Panc1 (cell line): ENCODE measurements around the gene BTRC. TPM values are rescaled to one million over a fixed set of nuclear protein-coding genes. Genes with fewer than 3 reads are reported as not detected.

Source experiments
- ATAC-seq: fragments of 200-7000 bp; cut with Tn5 transposase; 2 replicates; pipeline ENCODE4 v1.9.1; 2020; ENCODE audit warnings: mild to moderate bottlenecking, moderate library complexity
- BruUV-seq: library from RNA; stranded (reverse); fragments of 400-500 nt; replicated peaks from 2 replicates; lab custom pipeline; 2021; lab: Mats Ljungman, UMichigan
- CTCF ChIA-PET: fragments of 300-600 bp; sonication (Branson Sonifier 250); formaldehyde crosslinking; loops from one replicate; lab custom pipeline; 2022; ENCODE audit warnings: antibody characterized with exemption; lab: Charles Lee
- POLR2A ChIA-PET: fragments of 300-600 bp; sonication (Branson Sonifier 250); formaldehyde crosslinking; loops from one replicate; lab custom pipeline; 2022; ENCODE audit warnings: antibody characterized with exemption; lab: Charles Lee
- DNase-seq: peaks from one replicate; pipeline ENCODE4 v3.0.0-alpha.2; 2010; ENCODE audit warnings: low read depth, low spot score
- H3K27ac ChIP-seq: 2 replicates; pipeline ENCODE4 v1.5.1; 2011; ENCODE audit warnings: mild to moderate bottlenecking, low read length, inconsistent platforms
- H3K27me3 ChIP-seq: fragments of 200-500 bp; sonication (Bioruptor generic); 2 replicates; pipeline ENCODE4 v1.6.0; 2014; ENCODE audit warnings: low read length, inconsistent platforms; ENCODE audit not compliant: control insufficient read depth, insufficient read depth
- H3K36me3 ChIP-seq: fragments of 200-500 bp; sonication (Bioruptor generic); 2 replicates; pipeline ENCODE4 v1.5.1; 2014; ENCODE audit warnings: inconsistent platforms, mild to moderate bottlenecking, low read length, moderate library complexity; ENCODE audit not compliant: control insufficient read depth, insufficient read depth
- H3K4me1 ChIP-seq: 2 replicates; pipeline ENCODE4 v1.5.1; 2011; ENCODE audit warnings: inconsistent platforms, mild to moderate bottlenecking, low read length, moderate library complexity; ENCODE audit not compliant: control insufficient read depth, insufficient read depth
- H3K4me3 ChIP-seq, 2 experiments: 2 replicates each; pipeline ENCODE4 v1.5.1; 2011 to 2012; ENCODE audit warnings: low read depth in 2 of 2, low read length in 2 of 2, mild to moderate bottlenecking in 2 of 2, inconsistent platforms in 1 of 2, moderate library complexity in 1 of 2
- H3K9me3 ChIP-seq: fragments of 200-500 bp; sonication (Bioruptor generic); 2 replicates; pipeline ENCODE4 v1.5.1; 2014; ENCODE audit warnings: low read depth, mild to moderate bottlenecking, inconsistent platforms, low read length, moderate library complexity; ENCODE audit not compliant: control insufficient read depth, insufficient read depth
- POLR2AphosphoS5 ChIP-seq: IDR thresholded peaks from 2 replicates; pipeline ENCODE4 v1.6.1; 2012; ENCODE audit warnings: mild to moderate bottlenecking, low read depth, low read length, moderate library complexity
- REST ChIP-seq, 2 experiments: IDR thresholded peaks; 2 replicates each; pipeline ENCODE4 v1.6.1; 2011 to 2012; ENCODE audit warnings: low read depth in 2 of 2, control low read depth in 1 of 2, low read length in 1 of 2, mild to moderate bottlenecking in 1 of 2, moderate library complexity in 1 of 2; ENCODE audit not compliant: insufficient read depth in 1 of 2
- SIN3A ChIP-seq: IDR thresholded peaks from 2 replicates; pipeline ENCODE4 v1.6.1; 2012; ENCODE audit warnings: low read depth, mild to moderate bottlenecking, low read length, moderate library complexity, borderline replicate concordance; ENCODE audit not compliant: insufficient read depth
- TCF7L2 ChIP-seq: IDR thresholded peaks from 2 replicates; pipeline ENCODE4 v1.6.1; 2011; ENCODE audit warnings: mild to moderate bottlenecking, low read depth, low read length, inconsistent platforms
- in situ Hi-C: cut with HindIII; loops from 2 replicates; pipeline ENCODE4 v1.10.0; 2016; ENCODE audit warnings: low sequenced_read_pairs, low pct_unique_long_range_greater_than_20kb
- intact Hi-C: fragments of 100-400 bp; cut with micrococcal nuclease; formaldehyde crosslinking; loops from one replicate; pipeline ENCODE4 v1.10.0; 2022; ENCODE audit not compliant: unreplicated experiment
- total RNA-seq: library from RNA; stranded (reverse); gene quantifications from one replicate; pipeline ENCODE4 v1.2.1, GENCODE V29; 2021; ENCODE audit not compliant: unreplicated experiment
- TF ChIP-seq, protein P1 (sequence below): fragments of 450-650 bp; IDR thresholded peaks from 2 replicates; pipeline ENCODE4 v1.5.1; 2017; ENCODE audit warnings: mild to moderate bottlenecking

BTRC gene
- total RNA-seq, 1 experiment from 2014 or later: 22.1 TPM

GRCh38 chr10:101578803-101579515 lies 225.0 kb downstream of the BTRC start:
- no peak for DNase-seq
- no TSS peak for BruUV-seq
- no peak overlapping the region for H3K4me3 ChIP-seq
- ATAC-seq: no peak
- H3K36me3 ChIP-seq: peaks cover 3% of the 10 kb centered on the region; the same call in 1 of the 2 replicates
- CTCF ChIA-PET: no interaction called here
- H3K4me1 ChIP-seq: no peaks in the 10 kb centered on the region
- in situ Hi-C loops: no loop called here
- no peaks in the 10 kb centered on the region for H3K27me3 ChIP-seq
- TF ChIP-seq TCF7L2: no peak
- no peak for TF ChIP-seq REST (IDR thresholded peaks at IDR 0.05; ENCODE audit: insufficient read depth in 1 of 2, low read depth in 2 of 2, low read length in 1 of 2)
- no peak for TF ChIP-seq SIN3A
- TF ChIP-seq, protein P1, sequence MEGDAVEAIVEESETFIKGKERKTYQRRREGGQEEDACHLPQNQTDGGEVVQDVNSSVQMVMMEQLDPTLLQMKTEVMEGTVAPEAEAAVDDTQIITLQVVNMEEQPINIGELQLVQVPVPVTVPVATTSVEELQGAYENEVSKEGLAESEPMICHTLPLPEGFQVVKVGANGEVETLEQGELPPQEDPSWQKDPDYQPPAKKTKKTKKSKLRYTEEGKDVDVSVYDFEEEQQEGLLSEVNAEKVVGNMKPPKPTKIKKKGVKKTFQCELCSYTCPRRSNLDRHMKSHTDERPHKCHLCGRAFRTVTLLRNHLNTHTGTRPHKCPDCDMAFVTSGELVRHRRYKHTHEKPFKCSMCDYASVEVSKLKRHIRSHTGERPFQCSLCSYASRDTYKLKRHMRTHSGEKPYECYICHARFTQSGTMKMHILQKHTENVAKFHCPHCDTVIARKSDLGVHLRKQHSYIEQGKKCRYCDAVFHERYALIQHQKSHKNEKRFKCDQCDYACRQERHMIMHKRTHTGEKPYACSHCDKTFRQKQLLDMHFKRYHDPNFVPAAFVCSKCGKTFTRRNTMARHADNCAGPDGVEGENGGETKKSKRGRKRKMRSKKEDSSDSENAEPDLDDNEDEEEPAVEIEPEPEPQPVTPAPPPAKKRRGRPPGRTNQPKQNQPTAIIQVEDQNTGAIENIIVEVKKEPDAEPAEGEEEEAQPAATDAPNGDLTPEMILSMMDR: no peak
- no peak for TF ChIP-seq POLR2AphosphoS5
- intact Hi-C loops: no loop called here
- H3K9me3 ChIP-seq: no peaks in the 10 kb centered on the region
- H3K27ac ChIP-seq: no peak overlapping the region
- POLR2A ChIA-PET: no interaction called here

- Histone ChIP-seq H3K9me3 (no peaks in the 10 kb centered on the region), H3K27me3 (no peaks in the 10 kb centered on the region), H3K27ac (no peak overlapping the region), H3K4me3 (no peak overlapping the region), H3K36me3 (peaks cover 3% of the 10 kb centered on the region; the same call in 1 of the 2 replicates), H3K4me1 (no peaks in the 10 kb centered on the region)
- TF ChIP-seq POLR2AphosphoS5 (no peak), SIN3A (no peak), TCF7L2 (no peak), REST (IDR thresholded peaks at IDR 0.05; ENCODE audit: insufficient read depth in 1 of 2, low read depth in 2 of 2, low read length in 1 of 2) (no peak)
- TF ChIP-seq, protein P1: no peak
- no peak for ATAC-seq
- CTCF ChIA-PET: no interaction called here
- in situ Hi-C loops: no loop called here
- no peak for DNase-seq
- POLR2A ChIA-PET: no interaction called here
- intact Hi-C loops: no loop called here
- BruUV-seq: no TSS peak
Measured at GRCh38 chr10:101579516-101579870, 225.5 kb downstream of the BTRC start.
